ENCODE data around the gene NYAP1.

DNA sequence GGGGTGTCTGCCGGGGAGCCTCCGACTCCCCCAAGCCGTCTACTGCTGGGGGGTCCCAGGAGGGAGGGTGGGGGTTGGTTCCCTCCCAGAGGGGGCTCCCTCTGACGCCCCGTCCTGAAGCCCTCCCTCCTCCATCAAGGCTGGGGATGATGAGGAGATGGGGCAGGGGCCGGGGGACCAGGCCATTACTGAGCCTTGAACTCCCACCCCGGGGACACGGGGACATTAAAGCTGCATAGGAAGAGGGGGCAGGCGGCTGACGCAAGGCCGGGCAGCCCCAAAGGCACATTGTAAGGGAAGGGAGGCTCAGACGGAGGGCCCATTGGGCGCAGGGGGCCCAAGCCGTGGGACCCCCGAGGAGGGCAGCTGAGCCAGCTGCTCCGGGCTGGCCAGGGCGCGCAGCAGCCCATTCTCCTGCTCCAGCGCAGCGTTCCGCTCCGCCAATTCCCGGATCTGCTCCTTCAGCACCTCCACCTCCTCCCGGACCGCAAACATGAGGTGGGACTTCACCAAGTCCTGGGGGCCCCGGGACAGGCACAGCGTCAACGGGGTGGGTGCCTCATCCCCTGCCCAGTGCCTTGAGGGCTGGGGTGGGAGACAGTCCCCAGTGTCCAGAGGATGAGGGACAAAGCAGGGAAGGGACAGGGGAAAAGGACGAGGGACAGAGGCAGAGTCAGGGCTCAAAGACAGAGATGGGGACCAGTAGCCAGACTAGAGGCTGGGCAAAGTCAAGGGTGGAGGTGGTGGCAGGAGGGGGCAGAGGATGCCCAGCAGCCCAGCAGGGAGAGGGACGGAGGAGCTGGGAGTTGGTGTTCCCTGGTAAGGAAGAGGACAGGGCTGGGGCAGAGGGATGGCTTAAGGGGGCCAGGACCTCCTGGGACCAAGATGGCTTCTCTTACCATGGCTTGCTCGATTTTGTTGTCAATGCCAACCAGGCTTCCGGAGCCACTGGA, 16.8 kb upstream of the NYAP1 start:
- TF ChIP-seq, protein P1, sequence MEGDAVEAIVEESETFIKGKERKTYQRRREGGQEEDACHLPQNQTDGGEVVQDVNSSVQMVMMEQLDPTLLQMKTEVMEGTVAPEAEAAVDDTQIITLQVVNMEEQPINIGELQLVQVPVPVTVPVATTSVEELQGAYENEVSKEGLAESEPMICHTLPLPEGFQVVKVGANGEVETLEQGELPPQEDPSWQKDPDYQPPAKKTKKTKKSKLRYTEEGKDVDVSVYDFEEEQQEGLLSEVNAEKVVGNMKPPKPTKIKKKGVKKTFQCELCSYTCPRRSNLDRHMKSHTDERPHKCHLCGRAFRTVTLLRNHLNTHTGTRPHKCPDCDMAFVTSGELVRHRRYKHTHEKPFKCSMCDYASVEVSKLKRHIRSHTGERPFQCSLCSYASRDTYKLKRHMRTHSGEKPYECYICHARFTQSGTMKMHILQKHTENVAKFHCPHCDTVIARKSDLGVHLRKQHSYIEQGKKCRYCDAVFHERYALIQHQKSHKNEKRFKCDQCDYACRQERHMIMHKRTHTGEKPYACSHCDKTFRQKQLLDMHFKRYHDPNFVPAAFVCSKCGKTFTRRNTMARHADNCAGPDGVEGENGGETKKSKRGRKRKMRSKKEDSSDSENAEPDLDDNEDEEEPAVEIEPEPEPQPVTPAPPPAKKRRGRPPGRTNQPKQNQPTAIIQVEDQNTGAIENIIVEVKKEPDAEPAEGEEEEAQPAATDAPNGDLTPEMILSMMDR (IDR thresholded peaks at IDR 0.05; ENCODE audit: insufficient read depth, low read depth, low read length): no peak
- no peak for TF ChIP-seq EZH2 (IDR thresholded peaks at IDR 0.05; ENCODE audit: insufficient read depth, low read length)
